Suppressor macrophage treated with lipopolysaccharide for 4 hours (primary cell): ENCODE measurements around the gene PWP2.
A peak's percentile ranks its signal among the peaks of the same experiment; 100 is the strongest.
"Not testable (repeated sequence)": the region's sequence is repeated elsewhere in the genome, so short reads cannot be mapped to it uniquely, and the experiment has no call there.

Experiments
- DNase-seq: peaks from one replicate; pipeline ENCODE4 v3.0.0-alpha.2; 2020

Gene PWP2

DNA sequence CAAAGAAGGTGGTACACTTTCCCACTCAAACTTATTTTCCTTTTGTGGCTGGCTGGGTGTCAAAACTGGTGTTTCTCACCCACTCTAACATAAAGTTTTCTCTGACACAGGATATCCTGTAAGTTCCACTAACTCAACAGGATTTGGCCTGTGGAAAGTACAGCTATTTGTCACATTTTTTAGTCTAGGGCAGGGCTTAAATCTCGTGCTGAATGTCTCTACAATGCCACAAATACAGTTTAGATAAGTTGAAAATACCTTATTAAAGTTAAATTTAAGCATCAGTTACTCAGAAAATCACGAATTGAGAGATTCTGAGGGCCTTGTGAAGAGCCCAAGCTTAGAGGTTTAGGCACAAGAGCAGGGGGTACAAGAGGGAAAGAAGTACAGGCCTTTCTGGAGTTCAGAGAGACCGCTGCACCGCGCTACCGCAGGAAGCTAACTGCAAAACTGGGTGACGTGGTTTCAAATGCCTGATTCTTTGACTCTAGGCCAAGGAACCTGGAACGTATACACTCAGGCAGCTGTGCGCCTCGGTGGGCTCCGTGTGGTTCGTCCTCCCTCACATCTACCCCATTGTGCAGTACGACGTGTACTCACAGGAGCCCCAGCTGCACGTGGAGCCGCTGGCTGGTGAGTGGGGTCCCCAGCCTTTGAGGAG lies 23.4 kb upstream of the PWP2 start:
- no peak for DNase-seq

GRCh38 chr21:44084496-44085241 lies 22.5 kb upstream of the PWP2 start:
- DNase-seq: peak; percentile 37

DNA sequence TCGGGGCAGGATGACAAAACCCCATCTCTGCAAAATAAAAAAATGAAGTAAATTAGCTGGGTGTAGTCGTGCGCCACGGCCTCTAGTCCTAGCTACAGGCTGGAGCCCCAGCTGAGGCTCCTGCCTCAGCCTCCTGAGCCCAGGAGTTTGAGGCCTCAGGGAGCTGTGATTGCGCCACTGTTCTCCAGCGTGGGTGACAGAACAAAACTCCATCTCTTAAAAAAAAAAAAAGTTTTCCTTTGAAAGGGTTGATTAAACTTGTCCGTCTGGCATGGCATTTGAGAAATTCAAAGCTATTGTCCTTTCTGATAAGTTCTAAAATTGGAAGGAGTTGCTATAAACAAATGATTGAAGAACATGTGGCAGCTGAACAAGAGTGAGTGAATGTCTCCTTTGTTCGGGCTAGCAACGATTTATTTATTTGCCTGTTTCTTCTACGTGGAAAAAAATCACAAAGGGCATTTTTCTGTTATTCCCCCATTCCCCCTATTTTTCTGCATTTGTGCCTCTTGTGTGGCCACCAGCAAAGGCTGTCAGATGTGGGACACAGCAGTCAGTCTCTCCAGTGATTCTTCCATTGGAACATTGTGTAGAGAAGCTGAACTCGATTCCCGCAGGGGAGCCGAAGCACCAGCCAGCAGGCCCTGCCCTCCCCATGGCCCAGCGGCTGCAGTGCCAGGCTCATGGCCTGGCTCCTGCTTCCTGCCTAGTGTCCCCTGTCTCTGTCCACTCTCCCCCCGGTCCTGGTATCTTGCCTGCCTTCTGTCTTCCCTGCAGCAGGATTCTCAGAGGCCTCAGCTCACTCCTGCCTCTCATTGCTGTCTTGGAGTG lies 21.5 kb upstream of the PWP2 start:
- no peak for DNase-seq

DNA sequence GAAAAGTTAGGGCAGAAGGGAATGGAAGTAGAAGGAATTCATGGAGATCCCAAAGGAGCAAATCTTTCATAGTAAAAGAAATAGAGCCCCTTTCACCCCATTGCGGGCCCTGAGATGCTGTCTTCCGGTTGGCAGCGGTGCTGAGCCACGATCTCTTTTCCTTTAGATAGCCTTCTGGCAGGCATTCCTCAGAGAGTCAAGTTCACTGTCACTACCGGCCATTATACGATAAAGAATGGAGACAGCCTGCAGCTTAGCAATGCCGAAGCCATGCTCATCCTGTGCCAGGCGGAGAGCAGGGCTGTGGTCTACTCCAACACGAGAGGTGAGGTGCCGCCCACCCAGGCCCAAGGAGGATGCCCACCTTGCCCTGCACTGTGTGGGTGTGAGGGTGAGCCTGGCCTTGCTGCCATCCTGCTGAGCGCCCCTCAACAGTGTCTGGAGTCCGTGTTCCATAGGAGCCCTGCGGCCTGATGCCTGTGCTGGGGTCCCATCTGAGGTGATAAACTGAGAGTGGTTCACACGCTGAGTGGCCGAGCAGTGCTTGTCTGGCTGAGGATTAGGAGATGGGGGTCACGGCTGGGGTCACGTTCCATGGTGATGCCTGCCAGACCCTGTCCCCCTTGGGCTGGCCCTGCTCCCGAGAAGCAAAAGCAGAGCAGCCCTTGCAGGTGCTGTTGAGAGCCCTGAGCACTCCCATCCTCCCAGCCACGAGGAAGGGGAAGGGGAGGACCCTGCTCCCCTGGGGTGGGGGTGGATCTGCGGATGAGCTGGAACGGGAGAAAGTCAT lies 20.4 kb upstream of the PWP2 start:
- DNase-seq: no peak

DNA sequence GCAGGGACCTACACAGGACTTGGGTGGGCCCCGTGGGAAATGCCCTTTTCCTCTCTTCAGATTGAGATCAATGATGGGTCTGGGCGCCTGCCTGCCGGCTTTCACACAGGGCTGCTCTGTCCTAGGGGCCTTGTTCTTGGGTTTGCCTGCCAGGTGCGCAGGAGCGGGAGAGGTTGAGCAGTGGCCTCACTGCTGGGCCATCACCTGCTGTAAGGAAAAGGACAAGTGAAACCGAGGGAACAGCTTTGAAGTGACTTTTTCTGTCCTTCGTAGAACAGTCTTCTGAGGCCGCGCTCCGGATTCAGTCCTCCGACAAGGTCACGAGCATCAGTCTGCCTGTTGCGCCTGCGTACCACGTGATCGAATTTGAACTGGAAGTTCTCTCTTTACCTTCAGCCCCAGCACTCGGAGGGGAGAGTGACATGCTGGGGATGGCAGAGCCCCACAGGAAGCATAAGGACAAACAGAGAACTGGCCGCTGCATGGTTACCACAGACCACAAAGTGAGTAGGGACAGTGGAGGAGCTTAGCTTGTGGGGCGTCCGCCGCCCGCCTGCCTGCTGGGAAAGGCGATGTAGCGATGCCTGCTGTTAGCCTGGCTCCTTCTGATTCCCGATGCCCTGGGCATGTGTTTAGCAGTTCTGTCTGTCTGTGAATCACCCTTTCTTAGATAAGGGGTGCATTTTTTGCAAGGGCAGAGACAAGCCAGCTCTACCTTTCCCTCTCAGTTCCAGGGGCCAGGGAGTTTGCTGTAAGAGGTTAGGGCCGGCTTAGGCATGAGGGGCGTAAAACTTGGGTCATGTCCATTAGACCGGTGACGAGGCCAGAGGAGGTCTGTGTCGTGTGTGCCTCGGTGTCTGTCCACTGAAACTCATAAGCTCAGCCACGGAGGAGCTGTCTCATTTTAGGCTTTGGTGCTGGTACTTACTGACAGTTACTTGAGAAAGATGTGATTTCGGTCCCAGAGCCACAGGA lies 19.5 kb upstream of the PWP2 start:
- DNase-seq: peak; percentile 25

DNA sequence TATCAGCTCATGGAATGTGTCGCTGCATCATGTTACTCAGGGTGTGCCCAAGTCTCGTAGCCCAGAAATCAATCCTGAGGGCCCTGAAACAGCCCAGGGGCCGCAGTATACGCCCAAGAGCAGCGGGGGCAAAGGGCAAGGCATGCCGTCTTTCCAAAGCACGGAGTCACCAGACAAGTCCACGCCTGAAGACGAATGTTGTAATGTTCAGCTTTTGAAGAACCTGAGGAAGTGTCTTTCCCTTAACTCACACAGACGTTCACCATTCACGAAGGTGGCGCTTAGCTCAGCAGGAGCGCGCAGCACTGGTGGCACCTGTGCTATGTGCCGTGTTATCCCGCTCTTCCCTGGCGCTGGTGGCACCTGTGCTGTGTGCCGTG lies 18.8 kb upstream of the PWP2 start:
- DNase-seq: no peak

DNA sequence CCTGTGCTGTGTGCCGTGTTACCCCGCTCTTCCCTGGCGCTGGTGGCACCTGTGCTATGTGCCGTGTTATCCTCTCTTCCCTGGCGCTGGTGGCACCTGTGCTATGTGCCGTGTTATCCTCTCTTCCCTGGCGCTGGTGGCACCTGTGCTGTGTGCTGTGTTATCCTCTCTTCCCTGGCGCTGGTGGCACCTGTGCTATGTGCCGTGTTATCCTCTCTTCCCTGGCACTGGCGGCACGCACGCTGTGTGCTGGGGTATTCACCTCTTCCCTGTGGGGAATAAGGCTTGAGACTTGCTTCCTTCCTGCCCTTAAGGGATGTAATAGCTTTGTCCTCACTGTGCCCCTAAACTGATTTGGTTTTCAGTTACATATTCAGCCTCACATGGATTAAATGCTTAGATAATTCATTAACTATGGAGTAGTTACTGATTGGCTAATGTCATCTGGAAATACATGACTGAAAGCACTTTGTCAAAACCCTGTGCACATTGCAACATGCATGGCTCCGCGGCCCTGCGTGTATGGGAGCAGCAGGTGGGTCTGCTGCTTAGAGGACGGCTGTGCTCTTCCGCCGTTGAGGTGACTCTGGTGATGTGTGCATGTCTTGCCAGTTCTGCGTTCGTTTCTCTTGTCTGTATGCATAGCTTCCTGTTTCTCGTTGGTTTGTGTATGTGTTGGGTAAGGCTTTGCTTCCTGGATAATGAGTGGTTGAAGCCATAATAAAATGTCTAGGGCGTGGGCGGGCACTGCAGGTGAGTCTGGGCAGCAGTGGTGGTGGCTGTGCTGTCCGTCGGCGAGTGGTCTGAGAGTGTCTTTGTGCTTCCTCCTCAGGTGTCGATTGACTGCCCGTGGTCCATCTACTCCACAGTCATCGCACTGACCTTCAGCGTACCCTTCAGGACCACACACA lies 17.9 kb upstream of the PWP2 start:
- DNase-seq: peak; percentile 10

- DNase-seq: no peak
Observed at GRCh38 chr21:44090325-44090724, 16.9 kb upstream of the PWP2 start.

DNA sequence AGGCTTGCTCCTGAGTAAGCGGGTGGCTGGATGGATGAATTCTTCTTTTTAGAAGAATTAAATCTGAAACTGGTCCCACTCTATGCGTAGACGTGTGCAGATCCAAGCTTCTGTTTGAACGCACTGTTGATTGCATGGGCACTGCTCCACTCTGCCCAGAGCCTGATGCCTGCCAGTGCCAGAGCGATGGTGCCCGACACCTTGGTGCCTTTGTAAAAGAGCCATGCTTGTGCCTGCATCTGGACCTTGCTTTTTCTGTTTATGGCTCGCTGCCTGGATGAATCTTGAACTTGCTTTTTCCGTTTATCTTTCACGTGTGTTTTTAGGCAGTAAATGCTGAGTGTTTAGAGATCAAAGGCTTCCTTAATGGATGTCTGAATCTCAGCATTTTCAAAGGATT lies 15.0 kb upstream of the PWP2 start:
- DNase-seq: no peak

DNA sequence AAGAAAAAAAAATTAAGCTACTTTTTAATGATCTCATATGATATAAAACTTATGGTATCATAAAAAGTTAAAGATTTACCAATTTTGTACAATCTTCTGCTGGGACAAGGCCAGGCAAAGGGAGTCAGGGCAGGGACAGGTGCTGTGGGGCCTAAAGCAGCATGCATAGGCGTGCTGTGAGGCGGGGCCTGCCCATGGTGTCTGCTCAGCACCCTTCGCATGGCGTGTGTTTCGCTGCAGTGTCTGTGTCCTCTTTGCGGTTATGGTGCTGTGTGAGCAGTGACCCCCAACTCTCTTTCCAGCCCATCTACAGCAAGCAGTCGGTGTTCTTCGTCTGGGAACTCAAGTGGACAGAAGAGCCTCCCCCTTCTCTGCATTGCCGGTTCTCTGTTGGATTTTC lies 13.4 kb upstream of the PWP2 start:
- no peak for DNase-seq

DNA sequence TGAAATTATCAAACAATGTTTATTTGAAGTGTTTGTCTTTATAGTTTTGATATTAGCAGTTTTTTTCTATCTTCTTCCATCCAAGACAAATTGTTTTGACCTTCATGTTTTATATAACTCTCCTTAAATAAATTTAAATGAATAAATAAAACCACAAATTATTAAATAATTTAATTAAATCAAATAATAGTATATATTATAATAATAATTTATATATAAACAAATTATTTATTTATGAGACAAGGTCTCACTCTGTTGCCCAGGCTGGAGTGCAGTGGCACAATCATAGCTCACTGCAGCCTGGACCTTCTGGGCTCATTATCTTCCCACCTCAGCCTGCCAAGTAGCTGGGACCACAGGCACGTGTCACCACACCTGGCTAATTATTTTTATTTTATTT lies 12.4 kb upstream of the PWP2 start:
- DNase-seq: no peak

- DNase-seq: not testable (repeated sequence)
Observed at GRCh38 chr21:44098507-44098906, 8.7 kb upstream of the PWP2 start.

DNA sequence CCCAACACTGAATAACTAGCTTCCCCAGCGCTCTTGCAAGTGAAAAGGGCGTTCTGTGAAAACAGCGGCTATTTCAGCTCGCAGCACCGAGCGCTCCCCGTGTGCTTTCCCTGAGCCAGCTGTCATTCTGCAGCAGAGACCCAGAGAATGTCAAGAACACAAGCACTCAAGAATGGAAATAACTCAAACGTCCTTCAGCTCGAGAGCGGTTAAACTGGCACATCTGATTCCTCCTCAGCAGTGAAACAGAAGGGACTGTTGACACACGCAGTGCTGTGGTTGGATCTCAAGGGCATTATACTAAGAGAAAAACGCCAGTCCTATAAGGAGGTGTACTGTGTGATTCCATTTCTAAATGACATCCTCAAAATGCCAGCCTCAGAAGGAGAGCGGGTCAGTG lies 8.2 kb upstream of the PWP2 start:
- not testable (repeated sequence) for DNase-seq

- not testable (repeated sequence) for DNase-seq
Observed at GRCh38 chr21:44107589-44107988, 390 bp downstream of the PWP2 start.

DNA sequence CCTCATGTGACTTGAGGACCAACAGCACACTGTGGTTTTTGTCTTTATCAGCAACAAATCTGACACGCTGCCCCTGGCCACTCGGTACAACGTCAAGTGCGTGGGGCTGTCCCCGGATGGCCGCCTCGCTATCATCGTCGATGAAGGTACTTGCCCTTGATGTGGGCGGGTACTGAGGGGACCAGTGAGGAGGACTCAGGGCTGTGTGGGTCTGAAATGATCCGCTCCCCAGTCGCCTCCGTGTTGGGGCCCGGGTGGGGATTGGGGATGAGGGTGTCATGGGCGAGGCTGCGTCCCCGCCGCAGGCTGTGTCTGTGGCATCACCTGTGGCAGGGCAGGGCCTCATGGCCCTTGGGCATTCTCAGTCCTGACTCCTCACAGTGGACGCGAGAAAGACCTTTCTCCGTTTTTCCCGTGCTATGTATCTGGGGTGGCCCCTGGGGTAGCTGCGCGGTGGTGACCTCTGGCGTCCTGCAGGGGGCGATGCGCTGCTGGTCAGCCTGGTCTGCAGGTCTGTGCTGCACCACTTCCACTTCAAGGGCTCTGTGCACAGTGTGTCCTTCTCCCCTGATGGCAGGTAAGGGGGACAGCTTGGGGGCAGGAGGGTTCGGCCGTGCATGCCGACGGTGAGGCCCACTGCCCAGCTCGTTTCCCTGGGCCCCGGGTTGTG lies 6.6 kb downstream of the PWP2 start:
- DNase-seq: not testable (repeated sequence)

DNA sequence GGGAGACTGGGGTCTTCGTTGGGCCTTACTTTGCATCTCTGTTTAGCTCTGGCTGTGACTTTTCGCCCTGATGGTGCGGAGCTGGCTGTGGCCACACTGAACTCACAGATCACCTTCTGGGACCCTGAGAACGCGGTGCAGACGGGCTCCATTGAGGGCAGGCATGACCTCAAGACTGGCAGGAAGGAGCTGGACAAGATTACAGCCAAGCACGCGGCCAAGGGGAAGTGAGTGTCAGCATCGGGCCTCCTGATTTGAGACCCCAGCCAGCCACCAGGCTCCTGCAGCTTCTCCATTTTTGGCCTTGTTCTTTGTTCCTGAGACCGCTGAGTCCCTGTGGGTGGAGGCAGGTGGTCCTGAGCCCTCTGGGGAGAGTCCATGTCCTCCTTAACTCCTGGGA lies 14.9 kb downstream of the PWP2 start:
- DNase-seq: not testable (repeated sequence)

GRCh38 chr21:44127827-44128226 lies 20.6 kb downstream of the PWP2 start:
- DNase-seq: not testable (repeated sequence)

- not testable (repeated sequence) for DNase-seq
Observed at GRCh38 chr21:44133715-44134057, 26.5 kb downstream of the PWP2 start.

GRCh38 chr21:44134732-44135131 lies 27.5 kb downstream of the PWP2 start:
- DNase-seq: not testable (repeated sequence)

GRCh38 chr21:44138039-44138438 lies 30.8 kb downstream of the PWP2 start:
- DNase-seq: not testable (repeated sequence)
